Neural cell (in vitro differentiated cells): ENCODE results near the gene WDFY3. TPM values are rescaled to one million over a fixed set of nuclear protein-coding genes. Genes with fewer than 3 reads are reported as not detected.

Experiments
- H2AFZ ChIP-seq: fragments of 200-600, 300-800 bp; sonication (generic), shearing (Covaris generic); 2 replicates; pipeline ENCODE4 v1.6.0; 2014; ENCODE audit warnings: low read depth, mild to moderate bottlenecking, antibody characterized with exemption, low read length, moderate library complexity
- H3F3A ChIP-seq: fragments of 200-600 bp; shearing (Covaris generic); 2 replicates; pipeline ENCODE4 v1.6.1; 2016; ENCODE audit warnings: mild to moderate bottlenecking, moderate library complexity, mixed read lengths, antibody characterized with exemption, low read length; ENCODE audit not compliant: insufficient read depth, poor library complexity, severe bottlenecking
- H3K27ac ChIP-seq: fragments of 200-600, 300-800 bp; sonication (generic), shearing (Covaris generic); 2 replicates; pipeline ENCODE4 v1.5.1; 2014; ENCODE audit warnings: mild to moderate bottlenecking, low read length, moderate library complexity
- H3K27me3 ChIP-seq: fragments of 300-800, 200-600 bp; sonication (generic), shearing (Covaris generic); 2 replicates; pipeline ENCODE4 v1.6.0; 2014; ENCODE audit warnings: mild to moderate bottlenecking, low read depth, low read length, moderate library complexity; ENCODE audit not compliant: insufficient read depth
- H3K36me3 ChIP-seq: fragments of 300-800, 200-600 bp; sonication (generic), shearing (Covaris generic); 2 replicates; pipeline ENCODE4 v1.5.1; 2014; ENCODE audit warnings: mild to moderate bottlenecking, antibody characterized with exemption, low read length, moderate library complexity; ENCODE audit not compliant: insufficient read depth
- H3K4me2 ChIP-seq: fragments of 300-800, 200-600 bp; sonication (generic), shearing (Covaris generic); 2 replicates; pipeline ENCODE4 v1.6.0; 2014; ENCODE audit warnings: mild to moderate bottlenecking, low read length
- H3K4me3 ChIP-seq: fragments of 300-800, 200-600 bp; sonication (generic), shearing (Covaris generic); 2 replicates; pipeline ENCODE4 v1.5.1; 2014; ENCODE audit warnings: mild to moderate bottlenecking, low read length, moderate library complexity
- H3K79me2 ChIP-seq: fragments of 200-600 bp; shearing (Covaris generic); replicated peaks from 2 replicates; pipeline ENCODE4 v1.6.0; 2014; ENCODE audit warnings: mild to moderate bottlenecking, low read length, moderate library complexity; ENCODE audit not compliant: insufficient read depth
- H3K9ac ChIP-seq: fragments of 300-800, 200-600 bp; sonication (generic), shearing (Covaris generic); 2 replicates; pipeline ENCODE4 v1.6.1; 2016; ENCODE audit warnings: mild to moderate bottlenecking, low read length, mixed read lengths
- H3K9me2 ChIP-seq: fragments of 200-600 bp; shearing (Covaris generic); 2 replicates; pipeline ENCODE4 v1.6.1; 2016; ENCODE audit warnings: mild to moderate bottlenecking, low read length, mixed read lengths; ENCODE audit not compliant: insufficient read depth
- H3K9me3 ChIP-seq: fragments of 200-600, 300-800 bp; sonication (generic), shearing (Covaris generic); 2 replicates; pipeline ENCODE4 v1.6.1; 2016; ENCODE audit warnings: mild to moderate bottlenecking, mixed run types, low read length, moderate library complexity, mixed read lengths
- H4K20me1 ChIP-seq: fragments of 200-600 bp; shearing (Covaris generic); 2 replicates; pipeline ENCODE4 v1.6.1; 2016; ENCODE audit warnings: mild to moderate bottlenecking, mixed run types; ENCODE audit not compliant: insufficient read depth
- CTCF ChIP-seq: fragments of 450-650 bp; IDR thresholded peaks from 2 replicates; pipeline ENCODE4 v1.5.1; 2014; ENCODE audit warnings: antibody characterized with exemption, mild to moderate bottlenecking, moderate library complexity; ENCODE audit not compliant: poor library complexity, severe bottlenecking
- EP300 ChIP-seq: fragments of 450-650 bp; conservative IDR thresholded peaks from 2 replicates; pipeline ENCODE4 v1.6.1; 2014; ENCODE audit warnings: antibody characterized with exemption, mild to moderate bottlenecking, moderate library complexity; ENCODE audit not compliant: poor library complexity, severe bottlenecking
- EZH2 ChIP-seq: fragments of 200-600, 300-800 bp; shearing (Covaris generic), sonication (generic); IDR thresholded peaks from 2 replicates; pipeline ENCODE4 v1.6.1; 2014; ENCODE audit warnings: antibody characterized with exemption, low read length, borderline replicate concordance, mild to moderate bottlenecking; ENCODE audit not compliant: insufficient read depth, poor library complexity, severe bottlenecking
- MXI1 ChIP-seq: fragments of 450-650 bp; conservative IDR thresholded peaks from 2 replicates; pipeline ENCODE4 v1.6.1; 2014; ENCODE audit warnings: antibody characterized with exemption, mild to moderate bottlenecking; ENCODE audit not compliant: poor library complexity, severe bottlenecking
- POLR2AphosphoS5 ChIP-seq: IDR thresholded peaks from 2 replicates; pipeline ENCODE4 v1.6.1; 2012
- RAD21 ChIP-seq: fragments of 450-650 bp; conservative IDR thresholded peaks from 2 replicates; pipeline ENCODE4 v1.6.1; 2014; ENCODE audit warnings: antibody characterized with exemption, mild to moderate bottlenecking, moderate library complexity
- REST ChIP-seq: IDR thresholded peaks from 2 replicates; pipeline ENCODE4 v1.6.1; 2012; ENCODE audit warnings: borderline replicate concordance
- SMC3 ChIP-seq: fragments of 450-650 bp; conservative IDR thresholded peaks from 2 replicates; pipeline ENCODE4 v1.6.1; 2014; ENCODE audit warnings: antibody characterized with exemption, mild to moderate bottlenecking, moderate library complexity; ENCODE audit not compliant: poor library complexity
- TAF1 ChIP-seq: IDR thresholded peaks from 2 replicates; pipeline ENCODE4 v1.6.1; 2012; ENCODE audit warnings: low read depth
- polyA plus RNA-seq: library from polyadenylated mRNA; depleted of rRNA; stranded (reverse); fragments of >200 nt; gene quantifications from 2 replicates; pipeline ENCODE4 v1.2.3, GENCODE V29; 2014

The WDFY3 gene
- polyA plus RNA-seq, 1 donor from 2014 or later = 39.8 TPM

DNA sequence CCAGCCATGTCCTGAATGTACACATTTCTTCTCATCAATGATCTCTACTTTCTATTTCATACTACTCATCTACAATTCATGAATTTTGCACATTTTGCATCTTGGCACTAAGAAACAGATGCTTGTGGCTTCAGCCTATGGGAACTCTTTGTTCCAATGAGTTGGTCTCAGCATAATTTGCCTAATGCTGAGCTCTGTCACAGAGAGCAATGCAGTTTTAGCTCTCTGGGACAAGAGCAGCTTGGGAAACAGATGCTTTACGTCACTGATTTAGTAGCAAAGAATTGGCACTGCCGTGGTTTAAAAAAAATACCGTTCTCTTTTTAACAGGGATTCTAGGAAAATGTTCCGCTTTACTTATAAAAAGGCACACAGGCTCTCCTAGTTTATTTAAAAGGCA is 162.4 kb downstream of the WDFY3 start:
- no peak overlapping the region for H3K4me3 ChIP-seq
- H2AFZ ChIP-seq = no peak overlapping the region
- no peaks in the 10 kb centered on the region for H3K9me2 ChIP-seq
- no peaks in the 10 kb centered on the region for H3K79me2 ChIP-seq
- no peaks in the 10 kb centered on the region for H3F3A ChIP-seq
- peaks cover 12% of the 10 kb centered on the region for H3K36me3 ChIP-seq
- H3K27me3 ChIP-seq = no peaks in the 10 kb centered on the region
- H3K9ac ChIP-seq = no peak overlapping the region
- H4K20me1 ChIP-seq = no peaks in the 10 kb centered on the region
- H3K27ac ChIP-seq = no peak overlapping the region
- no peak overlapping the region for H3K4me2 ChIP-seq
- H3K9me3 ChIP-seq = no peaks in the 10 kb centered on the region
- TF ChIP-seq EP300 (no peak), RAD21 (no peak), SMC3 (no peak), TAF1 (no peak), POLR2AphosphoS5 (no peak), REST (no peak), EZH2 (no peak)

DNA sequence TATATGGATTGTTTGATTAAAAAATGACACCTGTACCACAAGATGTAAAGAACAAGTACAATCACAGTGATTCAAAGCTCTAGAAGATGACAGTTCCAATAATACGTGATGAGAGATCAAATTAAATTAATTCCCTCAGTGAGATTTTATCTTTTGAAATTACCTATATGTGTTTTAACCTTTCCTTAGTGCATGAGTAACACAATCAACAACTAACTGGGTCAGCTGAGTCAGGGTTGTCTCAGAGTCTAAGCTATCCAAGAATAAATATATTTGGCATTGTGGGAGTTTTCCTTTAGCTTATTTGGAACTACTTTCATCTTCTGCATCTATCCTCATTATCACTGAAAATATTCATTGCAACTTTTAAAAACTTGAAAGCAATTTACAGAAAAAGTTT is 162.8 kb downstream of the WDFY3 start:
- Histone ChIP-seq H4K20me1 (no peaks in the 10 kb centered on the region), H3K4me2 (no peak overlapping the region), H3K9me2 (no peaks in the 10 kb centered on the region), H3K9ac (no peak overlapping the region), H3K36me3 (peaks cover 11% of the 10 kb centered on the region), H3K4me3 (no peak overlapping the region), H3K27ac (no peak overlapping the region), H3K79me2 (no peaks in the 10 kb centered on the region), H2AFZ (no peak overlapping the region), H3K9me3 (no peaks in the 10 kb centered on the region), H3K27me3 (no peaks in the 10 kb centered on the region), H3F3A (no peaks in the 10 kb centered on the region)
- TF ChIP-seq POLR2AphosphoS5 (no peak), EZH2 (no peak), CTCF (no peak), RAD21 (no peak), MXI1 (no peak), EP300 (no peak), SMC3 (no peak), TAF1 (no peak), REST (no peak)
